Heart right ventricle (tissue), 16 donors: Measurements from ENCODE around the gene TP63. TPM values are rescaled to one million over a fixed set of nuclear protein-coding genes. Genes with fewer than 3 reads are reported as not detected.

Experiments
- ATAC-seq, 8 donors: fragments of 200-7000 bp; cut with Tn5 transposase; one replicate each; pipeline ENCODE4 v1.9.1; 2020; ENCODE audit warnings: mild to moderate bottlenecking in 8 of 8, moderate library complexity in 8 of 8, moderate number of reproducible peaks in 1 of 8
- DNase-seq, 2 donors: peaks; one replicate each; pipeline ENCODE4 v3.0.0-alpha.2; 2020
- H3K27ac ChIP-seq, 10 donors: fragments of 200-600 bp; sonication (generic) in 2 of 10; one replicate each; pipeline versions ENCODE4 v1.5.0 to v1.8.0; 2020 to 2022; ENCODE audit warnings: mild to moderate bottlenecking in 3 of 10
- H3K27me3 ChIP-seq, 7 donors: fragments of 200-600 bp; one replicate each; pipeline ENCODE4 v1.8.0; 2021 to 2022; ENCODE audit warnings: mild to moderate bottlenecking in 2 of 7
- H3K36me3 ChIP-seq, 9 donors: fragments of 200-600 bp; sonication (generic) in 1 of 9; one replicate each; pipeline versions ENCODE4 v1.5.0 to v1.8.0; 2020 to 2022; ENCODE audit warnings: mild to moderate bottlenecking in 2 of 9
- H3K4me1 ChIP-seq, 9 donors: fragments of 200-600 bp; sonication (generic) in 1 of 9; one replicate each; pipeline versions ENCODE4 v1.5.0 to v1.8.0; 2020 to 2022; ENCODE audit warnings: mild to moderate bottlenecking in 4 of 9
- H3K4me3 ChIP-seq, 10 donors: fragments of 200-600 bp; sonication (generic) in 2 of 10; one replicate each; pipeline versions ENCODE4 v1.5.0 to v1.8.0; 2020 to 2022; ENCODE audit warnings: mild to moderate bottlenecking in 7 of 10, moderate library complexity in 2 of 10
- H3K9me3 ChIP-seq, 11 donors: fragments of 200-600 bp in 10 of 11; sonication (generic) in 2 of 11; one replicate each; pipeline versions ENCODE4 v1.5.0 to v1.8.0; 2013 to 2022; ENCODE audit warnings: mild to moderate bottlenecking in 2 of 11, control low read depth in 1 of 11, moderate library complexity in 1 of 11
- WGBS, 2 donors: extraction: QIAGEN DNeasy Blood & Tissue Kit; methylation state at CpG; one replicate each; pipeline ENCODE4 v1.1.7; 2013; ENCODE audit warnings: inconsistent platforms in 1 of 2; 5-methylcytosine and 5-hydroxymethylcytosine counted together
- intact Hi-C, 10 donors: fragments of 100-400 bp; cut with DNase I; formaldehyde crosslinking; loops; one replicate each; pipeline versions ENCODE4 v1.11.1 to v1.14.2; 2022
- polyA plus RNA-seq, 2 donors: library from polyadenylated mRNA; stranded (reverse); fragments of 200-250 nt; gene quantifications; one replicate each; pipeline ENCODE4 v1.2.3, GENCODE V29; 2013
- total RNA-seq, 10 donors: library from RNA; stranded (reverse); fragmentation: NEBNext Ultra II Directional in 3 of 10; extraction: Animal tissue kit (Norgen Biotek cat#: 25700) in 3 of 10; gene quantifications; one replicate each; pipeline versions ENCODE4 v1.2.1 to v1.2.4, GENCODE V29; 2021 to 2023
- TF ChIP-seq, protein P1 (sequence below), 9 donors: fragments of 200-600 bp; sonication (generic) in 2 of 9; IDR thresholded peaks; one replicate each; pipeline versions ENCODE4 v1.5.0 to v1.8.0; 2021 to 2022; ENCODE audit warnings: antibody characterized with exemption in 9 of 9, mild to moderate bottlenecking in 5 of 9, moderate library complexity in 1 of 9
- donor health status: Arrhythmogenic right ventricular cardiomyopathy.
- donor health status: ischemic (EF 13 %, LVEDD 7.1; RV severe dilation, severe dysfunction).
- donor health status: healthy with polysubstance abuse.
- donor health status: DM: no; HTN: yes; CAD: no.
- donor health status: DM: no; HTN: no; CAD: no.
- donor health status: ischemic (EF 25% LVEDD 6.9; RV normal size, moderate dysfunction).
- donor health status: ischemic (EF 25% LVEDD 5.7; RV mildly dilated, moderate dysfunction).
- donor health status: healthy.
- donor health status: DM: yes; HTN: yes; CAD: no.
- donor health status: Ischemic cardiomyopathy.
- donor health status: ischemic (EF 35%, LVEDD 5.7; RV mildly dilated, moderate dysfunction).
- donor health status: nonischemic (EF 11% LVEDD 7.7; RV severe dilation, severe dysfunction).
- donor health status: DM: yes; HTN: yes; CAD: no.
- donor health status: PGD.
- donor health status: ischemic (EF 29% LVEDD 5.4; RV normal size, mild dysfunction).
- donor health status: nonischemic (EF 23%, LVEDD 6.1; RV moderate dilation, normal function).

The TP63 gene
- total and polyA plus RNA-seq, 12 donors: 0.07 to 1.5 (median 0.49) TPM

GRCh38 chr3:189690237-189690636 lies 59.0 kb downstream of the TP63 start:
- Histone ChIP-seq H3K4me3 (no peak overlapping the region), H3K9me3 (no peaks in the 10 kb centered on the region), H3K27me3 (peaks cover 0 to 4% (median 0%) of the 10 kb centered on the region in 7 donors), H3K27ac (no peak overlapping the region), H3K36me3 (no peaks in the 10 kb centered on the region), H3K4me1 (no peaks in the 10 kb centered on the region)
- WGBS, 2 donors: 14 to 20% methylated on average over 1 of the region's 1 CpG
- ATAC-seq (no peak), DNase-seq (no peak)
- TF ChIP-seq, protein P1, sequence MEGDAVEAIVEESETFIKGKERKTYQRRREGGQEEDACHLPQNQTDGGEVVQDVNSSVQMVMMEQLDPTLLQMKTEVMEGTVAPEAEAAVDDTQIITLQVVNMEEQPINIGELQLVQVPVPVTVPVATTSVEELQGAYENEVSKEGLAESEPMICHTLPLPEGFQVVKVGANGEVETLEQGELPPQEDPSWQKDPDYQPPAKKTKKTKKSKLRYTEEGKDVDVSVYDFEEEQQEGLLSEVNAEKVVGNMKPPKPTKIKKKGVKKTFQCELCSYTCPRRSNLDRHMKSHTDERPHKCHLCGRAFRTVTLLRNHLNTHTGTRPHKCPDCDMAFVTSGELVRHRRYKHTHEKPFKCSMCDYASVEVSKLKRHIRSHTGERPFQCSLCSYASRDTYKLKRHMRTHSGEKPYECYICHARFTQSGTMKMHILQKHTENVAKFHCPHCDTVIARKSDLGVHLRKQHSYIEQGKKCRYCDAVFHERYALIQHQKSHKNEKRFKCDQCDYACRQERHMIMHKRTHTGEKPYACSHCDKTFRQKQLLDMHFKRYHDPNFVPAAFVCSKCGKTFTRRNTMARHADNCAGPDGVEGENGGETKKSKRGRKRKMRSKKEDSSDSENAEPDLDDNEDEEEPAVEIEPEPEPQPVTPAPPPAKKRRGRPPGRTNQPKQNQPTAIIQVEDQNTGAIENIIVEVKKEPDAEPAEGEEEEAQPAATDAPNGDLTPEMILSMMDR (IDR thresholded peaks at IDR 0.05): no peak
- intact Hi-C loops: no loop called here

- ATAC-seq (no peak), DNase-seq (no peak)
- TF ChIP-seq, protein P1 (IDR thresholded peaks at IDR 0.05): no peak
- peaks cover 0 to 4% (median 0%) of the 10 kb centered on the region in 7 donors for H3K27me3 ChIP-seq
- H3K36me3 ChIP-seq: no peaks in the 10 kb centered on the region
- H3K4me1 ChIP-seq: no peaks in the 10 kb centered on the region
- no peak overlapping the region for H3K4me3 ChIP-seq
- H3K27ac ChIP-seq: no peak overlapping the region
- 89 to 98% methylated on average over 2 of the region's 2 CpGs for WGBS, 2 donors
- H3K9me3 ChIP-seq: no peaks in the 10 kb centered on the region
- intact Hi-C loops: no loop called here
Measured at GRCh38 chr3:189690672-189691071, 59.5 kb downstream of the TP63 start.

DNA sequence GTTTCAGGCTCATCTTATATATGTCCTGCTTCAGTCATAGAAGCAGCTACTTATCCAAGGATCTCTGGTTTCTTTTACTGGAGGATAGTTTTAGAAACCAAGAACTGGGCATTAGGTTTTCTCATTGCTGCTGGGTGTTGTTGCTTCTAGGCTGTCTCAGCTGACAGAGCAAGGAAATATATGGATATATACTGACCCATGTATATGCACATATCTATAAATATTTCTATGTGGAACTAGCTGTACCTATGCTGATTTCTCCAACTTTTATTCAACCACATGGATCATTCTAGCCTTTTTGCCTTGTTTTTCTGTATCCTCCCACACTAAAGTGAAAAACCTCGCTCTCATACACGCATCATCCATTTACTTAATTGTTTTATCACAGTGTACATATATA lies 64.2 kb downstream of the TP63 start:
- Histone ChIP-seq H3K4me3 (no peak overlapping the region), H3K4me1 (no peaks in the 10 kb centered on the region), H3K36me3 (no peaks in the 10 kb centered on the region), H3K9me3 (no peaks in the 10 kb centered on the region), H3K27ac (no peak overlapping the region), H3K27me3 (peaks cover 0 to 3% (median 0%) of the 10 kb centered on the region in 7 donors)
- DNase-seq (no peak), ATAC-seq (no peak)
- 98% methylated on average over 2 of the region's 2 CpGs for WGBS, 2 donors
- intact Hi-C loops: no loop called here
- TF ChIP-seq, protein P1 (IDR thresholded peaks at IDR 0.05): no peak

DNA sequence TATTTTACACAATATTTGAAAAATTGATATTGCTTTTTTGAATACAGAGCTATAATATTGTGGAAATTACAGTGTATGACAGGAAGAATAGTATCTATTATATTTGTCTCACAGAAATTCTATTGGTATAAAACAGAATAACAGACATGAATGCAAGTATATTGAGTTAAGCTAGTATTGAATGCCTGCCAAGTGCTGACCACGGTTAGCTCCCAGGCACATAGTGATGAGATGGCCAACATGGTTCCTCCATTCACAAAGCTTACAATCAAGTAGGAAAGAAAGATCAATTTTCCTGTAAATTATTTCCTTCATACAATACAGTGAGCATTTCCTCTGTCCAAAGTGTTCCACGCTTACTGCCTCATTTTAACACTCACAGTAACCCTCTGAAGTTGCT lies 67.6 kb downstream of the TP63 start:
- Histone ChIP-seq H3K36me3 (no peaks in the 10 kb centered on the region), H3K4me1 (no peaks in the 10 kb centered on the region), H3K27ac (no peak overlapping the region), H3K4me3 (no peak overlapping the region), H3K9me3 (no peaks in the 10 kb centered on the region), H3K27me3 (peaks cover 0 to 3% (median 0%) of the 10 kb centered on the region in 7 donors)
- 54 to 65% methylated on average over 2 of the region's 2 CpGs for WGBS, 2 donors
- intact Hi-C loops: no loop called here
- TF ChIP-seq, protein P1 (IDR thresholded peaks at IDR 0.05): no peak
- DNase-seq (no peak), ATAC-seq (no peak)
